ENCODE results near the gene KLHL29. TPM values are rescaled to one million over a fixed set of nuclear protein-coding genes. Genes with fewer than 3 reads are reported as not detected.
"Not testable (repeated sequence)": the region's sequence is repeated elsewhere in the genome, so short reads cannot be mapped to it uniquely, and the experiment has no call there.

The KLHL29 gene
- total RNA-seq, 2 experiments from 2014 or later = 2.5 to 2.7 TPM

- H3K27me3 Mint-ChIP-seq = no peaks in the 10 kb centered on the region
- peaks cover 99% of the 10 kb centered on the region for H3K36me3 Mint-ChIP-seq (ENCODE audit: low read depth)
- no peaks in the 10 kb centered on the region for H3K4me1 Mint-ChIP-seq (ENCODE audit: low read depth)
- CTCF ChIA-PET = no interaction called here
- H3K9me3 Mint-ChIP-seq = peaks cover 16% of the 10 kb centered on the region
- peaks cover 18% of the 10 kb centered on the region for H3K36me3 ChIP-seq (ENCODE audit: insufficient read depth, low read length)
- ATAC-seq (ENCODE audit: poor library complexity) (no peak), DNase-seq (no peak)
- no peak overlapping the region for H3K27ac ChIP-seq (ENCODE audit: low read depth in 1 of 2, low read length in 2 of 2)
- intact Hi-C loops (cut with DNase I, micrococcal nuclease) = no loop called here
- TF ChIP-seq CTCF (IDR thresholded peaks at IDR 0.05) = no peak
- H3K4me3 ChIP-seq (ENCODE audit: low read length) = no peak overlapping the region
- H3K27me3 ChIP-seq (ENCODE audit: control insufficient read depth in 1 of 2, insufficient read depth in 2 of 2, low read length in 2 of 2) = no peaks in the 10 kb centered on the region
- H3K9me3 ChIP-seq (ENCODE audit: control insufficient read depth in 1 of 2, insufficient read depth in 1 of 2, low read length in 2 of 2) = peaks cover 19 to 20% of the 10 kb centered on the region in 2 experiments
- H3K4me1 ChIP-seq (ENCODE audit: insufficient read depth, low read length) = no peaks in the 10 kb centered on the region
- H3K27ac Mint-ChIP-seq = no peak overlapping the region
- POLR2A ChIA-PET = no interaction called here
- no peak overlapping the region for H3K4me3 Mint-ChIP-seq
Observed at GRCh38 chr2:23720705-23721453, 335.9 kb downstream of the KLHL29 start.

DNA sequence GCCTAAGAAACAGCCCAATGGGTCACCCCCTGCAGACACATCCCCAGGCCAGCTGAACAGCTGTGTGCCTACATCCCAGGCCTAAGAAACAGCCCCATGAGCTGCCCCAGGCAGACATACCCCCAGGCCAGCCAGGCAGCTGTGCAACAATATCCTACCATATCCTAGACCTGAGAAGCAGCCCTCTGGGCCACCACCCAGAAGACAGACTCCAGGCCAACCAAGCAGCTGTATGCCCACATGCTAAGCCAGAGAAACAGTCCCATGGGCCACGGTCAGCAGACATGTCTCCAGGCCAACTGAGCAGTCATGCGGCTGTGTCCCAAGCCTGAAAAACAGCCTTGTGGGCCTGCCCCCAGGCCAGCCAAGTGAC is 336.5 kb downstream of the KLHL29 start:
- Histone ChIP-seq H3K9me3 (ENCODE audit: control insufficient read depth in 1 of 2, insufficient read depth in 1 of 2, low read length in 2 of 2) (peaks cover 19 to 20% of the 10 kb centered on the region in 2 experiments), H3K36me3 (ENCODE audit: insufficient read depth, low read length) (peaks cover 21% of the 10 kb centered on the region), H3K4me3 (ENCODE audit: low read length) (no peak overlapping the region), H3K27me3 (ENCODE audit: control insufficient read depth in 1 of 2, insufficient read depth in 2 of 2, low read length in 2 of 2) (no peaks in the 10 kb centered on the region), H3K4me1 (ENCODE audit: insufficient read depth, low read length) (no peaks in the 10 kb centered on the region), H3K27ac (ENCODE audit: low read depth in 1 of 2, low read length in 2 of 2) (no peak overlapping the region)
- peaks cover 17% of the 10 kb centered on the region for H3K9me3 Mint-ChIP-seq
- ATAC-seq (ENCODE audit: poor library complexity) (no peak), DNase-seq (no peak)
- H3K27me3 Mint-ChIP-seq = no peaks in the 10 kb centered on the region
- intact Hi-C loops (cut with DNase I, micrococcal nuclease) = no loop called here
- ChIA-PET CTCF (no interaction called here), POLR2A (no interaction called here)
- peaks cover 99% of the 10 kb centered on the region for H3K36me3 Mint-ChIP-seq (ENCODE audit: low read depth)
- H3K4me1 Mint-ChIP-seq (ENCODE audit: low read depth) = no peaks in the 10 kb centered on the region
- no peak for TF ChIP-seq CTCF (IDR thresholded peaks at IDR 0.05)
- H3K4me3 Mint-ChIP-seq = no peak overlapping the region
- no peak overlapping the region for H3K27ac Mint-ChIP-seq

DNA sequence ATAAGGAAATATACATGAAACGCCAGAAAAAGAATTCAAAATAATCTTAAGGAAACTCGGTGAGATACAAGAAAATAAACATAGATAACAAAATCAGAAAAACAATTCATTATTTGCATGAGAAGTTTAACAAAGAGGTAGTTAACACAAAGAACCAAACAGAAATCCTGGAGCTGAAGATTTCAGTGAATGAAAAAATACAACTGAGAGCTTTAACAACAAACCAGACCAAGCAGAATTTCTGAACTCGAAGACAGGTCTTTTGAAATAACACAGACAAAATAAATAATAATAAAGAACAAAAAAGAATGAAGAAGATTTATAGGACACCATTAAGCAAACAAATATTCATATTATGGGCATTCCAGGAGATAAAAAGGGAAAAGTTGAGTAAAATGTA is 337.3 kb downstream of the KLHL29 start:
- Mint-ChIP-seq H3K9me3 (peaks cover 20% of the 10 kb centered on the region), H3K27me3 (no peaks in the 10 kb centered on the region), H3K27ac (no peak overlapping the region), H3K36me3 (ENCODE audit: low read depth) (peaks cover 99% of the 10 kb centered on the region), H3K4me3 (no peak overlapping the region), H3K4me1 (ENCODE audit: low read depth) (no peaks in the 10 kb centered on the region)
- Histone ChIP-seq H3K9me3 (ENCODE audit: control insufficient read depth in 1 of 2, insufficient read depth in 1 of 2, low read length in 2 of 2) (peaks cover 19 to 20% of the 10 kb centered on the region in 2 experiments), H3K4me3 (ENCODE audit: low read length) (no peak overlapping the region), H3K27ac (ENCODE audit: low read depth in 1 of 2, low read length in 2 of 2) (no peak overlapping the region), H3K36me3 (ENCODE audit: insufficient read depth, low read length) (peaks cover 17% of the 10 kb centered on the region), H3K27me3 (ENCODE audit: control insufficient read depth in 1 of 2, insufficient read depth in 2 of 2, low read length in 2 of 2) (no peaks in the 10 kb centered on the region), H3K4me1 (ENCODE audit: insufficient read depth, low read length) (no peaks in the 10 kb centered on the region)
- intact Hi-C loops (cut with DNase I, micrococcal nuclease) = no loop called here
- TF ChIP-seq CTCF (IDR thresholded peaks at IDR 0.05) = no peak
- no peak for DNase-seq
- POLR2A ChIA-PET = no interaction called here
- no peak for ATAC-seq (ENCODE audit: poor library complexity)
- CTCF ChIA-PET = no interaction called here

DNA sequence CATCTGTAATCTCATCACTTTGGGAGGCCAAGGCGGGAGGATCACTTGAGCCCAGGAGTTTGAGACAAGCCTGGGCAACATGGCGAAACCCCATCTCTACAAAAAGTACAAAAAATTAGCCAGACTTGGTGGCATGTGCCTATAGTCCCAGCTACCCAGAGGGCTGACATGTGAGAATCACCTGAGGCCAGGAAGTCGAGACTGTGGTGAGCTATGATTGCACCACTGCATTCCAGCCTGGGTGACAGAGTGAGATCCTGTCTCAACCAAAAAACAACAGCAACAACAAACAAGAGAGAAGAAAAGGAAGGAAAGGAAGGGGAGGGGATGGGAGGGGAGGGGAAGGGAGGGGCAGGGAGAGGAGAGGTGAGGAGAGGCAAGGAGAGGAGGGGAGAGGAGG is 338.1 kb downstream of the KLHL29 start:
- DNase-seq; intact Hi-C loops (cut with DNase I, micrococcal nuclease); H3K4me1 Mint-ChIP-seq (ENCODE audit: low read depth): not testable (repeated sequence)

More for the DNA sequence above, 338.1 kb downstream of the KLHL29 start:
- CTCF ChIA-PET; H3K27ac ChIP-seq (ENCODE audit: low read depth in 1 of 2, low read length in 2 of 2); H3K27ac Mint-ChIP-seq; H3K4me1 ChIP-seq (ENCODE audit: insufficient read depth, low read length); ATAC-seq (ENCODE audit: poor library complexity); H3K27me3 Mint-ChIP-seq; H3K4me3 Mint-ChIP-seq; H3K4me3 ChIP-seq (ENCODE audit: low read length); H3K27me3 ChIP-seq (ENCODE audit: control insufficient read depth in 1 of 2, insufficient read depth in 2 of 2, low read length in 2 of 2); POLR2A ChIA-PET: not testable (repeated sequence)
- peaks cover 99% of the 10 kb centered on the region for H3K36me3 Mint-ChIP-seq (ENCODE audit: low read depth)
- peaks cover 21% of the 10 kb centered on the region for H3K9me3 Mint-ChIP-seq
- H3K36me3 ChIP-seq (ENCODE audit: insufficient read depth, low read length) = peaks cover 21% of the 10 kb centered on the region
- peaks cover 19 to 20% of the 10 kb centered on the region in 2 experiments for H3K9me3 ChIP-seq (ENCODE audit: control insufficient read depth in 1 of 2, insufficient read depth in 1 of 2, low read length in 2 of 2)
